ENCODE results near the gene KLHL33.

The KLHL33 gene

GRCh38 chr14:20412876-20413743, 22.9 kb downstream of the KLHL33 start, which contains the start of gene TEP1:
TEP1 (minus strand) TSS chr14:20413501; CDS start chr14:20408439, 5,062 bp downstream.
- peak; percentile 80 for DNase-seq

GRCh38 chr14:20412411-20412810, 23.6 kb downstream of the KLHL33 start:
- no peak for DNase-seq

- DNase-seq: no peak
Observed at GRCh38 chr14:20409226-20409625, 26.7 kb downstream of the KLHL33 start.

GRCh38 chr14:20403521-20403920, 32.4 kb downstream of the KLHL33 start:
- no peak for DNase-seq

GRCh38 chr14:20400965-20401593, 34.9 kb downstream of the KLHL33 start:
- DNase-seq: no peak

GRCh38 chr14:20400589-20400964, 35.4 kb downstream of the KLHL33 start:
- no peak for DNase-seq

GRCh38 chr14:20397511-20397910, 38.5 kb downstream of the KLHL33 start:
- no peak for DNase-seq

GRCh38 chr14:20391505-20391904, 44.5 kb downstream of the KLHL33 start:
- no peak for DNase-seq

GRCh38 chr14:20388159-20388558, 47.8 kb downstream of the KLHL33 start:
- DNase-seq: no peak

- no peak for DNase-seq
Observed at GRCh38 chr14:20387576-20387975, 48.4 kb downstream of the KLHL33 start.

GRCh38 chr14:20386276-20386855, 49.6 kb downstream of the KLHL33 start:
- no peak for DNase-seq

GRCh38 chr14:20384886-20385285, 51.1 kb downstream of the KLHL33 start:
- no peak for DNase-seq

- no peak for DNase-seq
Observed at GRCh38 chr14:20384321-20384720, 51.6 kb downstream of the KLHL33 start.

- no peak for DNase-seq
Observed at GRCh38 chr14:20383636-20384035, 52.3 kb downstream of the KLHL33 start.

GRCh38 chr14:20383032-20383431, 52.9 kb downstream of the KLHL33 start:
- DNase-seq: no peak

- no peak for DNase-seq
Observed at GRCh38 chr14:20382526-20382925, 53.4 kb downstream of the KLHL33 start.

GRCh38 chr14:20381341-20381740, 54.6 kb downstream of the KLHL33 start:
- DNase-seq: no peak

- no peak for DNase-seq
Observed at GRCh38 chr14:20380681-20381080, 55.3 kb downstream of the KLHL33 start.

- no peak for DNase-seq
Observed at GRCh38 chr14:20379743-20380142, 56.2 kb downstream of the KLHL33 start.

GRCh38 chr14:20377171-20377570, 58.8 kb downstream of the KLHL33 start:
- no peak for DNase-seq

- DNase-seq: no peak
Observed at GRCh38 chr14:20376071-20376588, 59.8 kb downstream of the KLHL33 start.

Data from DMS79 (cell line).